Hepatocyte (in vitro differentiated cells): ENCODE measurements around the gene POLR3GL. TPM values are rescaled to one million over a fixed set of nuclear protein-coding genes. Genes with fewer than 3 reads are reported as not detected.

ENCODE experiments used
- DNase-seq: peaks from one replicate; pipeline ENCODE4 v3.0.0-alpha.2; 2016; ENCODE audit warnings: low spot score
- H2AFZ ChIP-seq: fragments of 200-600 bp; sonication (generic); 2 replicates; pipeline ENCODE4 v1.6.0; 2016; ENCODE audit warnings: antibody characterized with exemption, mild to moderate bottlenecking
- H3K27ac ChIP-seq: fragments of 200-600 bp; sonication (generic); 2 replicates; pipeline ENCODE4 v1.5.1; 2016; ENCODE audit warnings: mild to moderate bottlenecking
- H3K27me3 ChIP-seq: fragments of 200-600 bp; sonication (generic); 2 replicates; pipeline ENCODE4 v1.6.1; 2016
- H3K36me3 ChIP-seq: fragments of 200-600 bp; sonication (generic); replicated peaks from 2 replicates; pipeline ENCODE4 v1.5.1; 2016; ENCODE audit warnings: low read depth; ENCODE audit not compliant: insufficient read depth
- H3K4me1 ChIP-seq: fragments of 200-600 bp; sonication (generic); 2 replicates; pipeline ENCODE4 v1.5.1; 2016; ENCODE audit warnings: mild to moderate bottlenecking, moderate library complexity; ENCODE audit not compliant: insufficient read depth
- H3K4me2 ChIP-seq: fragments of 200-600 bp; sonication (generic); 2 replicates; pipeline ENCODE4 v1.6.0; 2016
- H3K4me3 ChIP-seq: fragments of 200-600 bp; sonication (generic); 2 replicates; pipeline ENCODE4 v1.5.1; 2016; ENCODE audit warnings: mild to moderate bottlenecking
- H3K79me2 ChIP-seq: fragments of 200-600 bp; sonication (generic); 2 replicates; pipeline ENCODE4 v1.6.0; 2017; ENCODE audit warnings: mild to moderate bottlenecking
- H3K9me2 ChIP-seq: fragments of 200-600 bp; sonication (generic); replicated peaks from 2 replicates; pipeline ENCODE4 v1.6.0; 2017; ENCODE audit warnings: mild to moderate bottlenecking; ENCODE audit not compliant: insufficient read depth
- H3K9me3 ChIP-seq: fragments of 200-600 bp; sonication (generic); 2 replicates; pipeline ENCODE4 v1.5.1; 2016; ENCODE audit warnings: low read depth, mild to moderate bottlenecking
- H4K20me1 ChIP-seq: fragments of 200-600 bp; sonication (generic); 2 replicates; pipeline ENCODE4 v1.6.0; 2016; ENCODE audit warnings: mild to moderate bottlenecking; ENCODE audit not compliant: insufficient read depth, poor library complexity, severe bottlenecking
- CTCF ChIP-seq: fragments of 200-600 bp; sonication (generic); IDR thresholded peaks from 2 replicates; pipeline ENCODE4 v1.5.1; 2016; ENCODE audit warnings: antibody characterized with exemption, mild to moderate bottlenecking; ENCODE audit not compliant: poor library complexity
- EZH2 ChIP-seq: fragments of 200-600 bp; sonication (generic); IDR thresholded peaks from 2 replicates; pipeline ENCODE4 v1.6.1; 2016; ENCODE audit warnings: antibody characterized with exemption, mild to moderate bottlenecking, borderline replicate concordance
- EZH2phosphoT487 ChIP-seq: fragments of 200-600 bp; sonication (generic); IDR thresholded peaks from one replicate; pipeline ENCODE4 v1.6.1; 2018; ENCODE audit warnings: antibody characterized with exemption, mild to moderate bottlenecking, low read depth, moderate library complexity; ENCODE audit not compliant: unreplicated experiment, severe bottlenecking
- WGBS: methylation state at CpG from one replicate; pipeline ENCODE4 v1.1.6; 2016; ENCODE audit warnings: low lambda C conversion rate; ENCODE audit errors: missing lambda C conversion rate; 5-methylcytosine and 5-hydroxymethylcytosine counted together
- polyA plus RNA-seq: library from polyadenylated mRNA; unstranded; fragments of >200 nt; fragmentation: Nextera tagmentation; extraction: Ambion mirVana; gene quantifications from 2 replicates; pipeline ENCODE4 v1.2.1, GENCODE V29; 2016
- total RNA-seq: library from RNA; depleted of rRNA; stranded (reverse); fragments of >200 nt; gene quantifications from 2 replicates; pipeline ENCODE4 v1.2.3, GENCODE V29; 2014

Gene POLR3GL
- total and polyA plus RNA-seq, 2 experiments from 2014 or later, result 10.5 to 27.3 TPM

- peaks cover 6% of the 10 kb centered on the region for H3K36me3 ChIP-seq
- H2AFZ ChIP-seq, result peak overlapping the region; percentile 34
- H3K27me3 ChIP-seq, result no peaks in the 10 kb centered on the region
- 39% methylated on average over 12 of the region's 12 CpGs for WGBS
- no peaks in the 10 kb centered on the region for H3K9me3 ChIP-seq
- H3K4me3 ChIP-seq, result peak overlapping the region; percentile 17
- peaks cover 21% of the 10 kb centered on the region for H3K4me1 ChIP-seq
- no peak for DNase-seq
- no peak for TF ChIP-seq CTCF
- no peak for TF ChIP-seq EZH2phosphoT487
- no peak for TF ChIP-seq EZH2
- H3K27ac ChIP-seq, result peak overlapping the region; percentile 87
- H4K20me1 ChIP-seq, result peaks cover 36% of the 10 kb centered on the region
- peaks cover 41% of the 10 kb centered on the region for H3K79me2 ChIP-seq
- H3K9me2 ChIP-seq, result no peaks in the 10 kb centered on the region
- H3K4me2 ChIP-seq, result peak overlapping the region; percentile 75
Measured at GRCh38 chr1:145997016-145997717, 32.7 kb downstream of the POLR3GL start.

GRCh38 chr1:145997718-145998023 is 33.2 kb downstream of the POLR3GL start:
- Histone ChIP-seq H3K79me2 (peaks cover 41% of the 10 kb centered on the region), H3K27ac (peak overlapping the region; percentile 87), H4K20me1 (peaks cover 34% of the 10 kb centered on the region), H3K4me2 (peak overlapping the region; percentile 75), H3K9me3 (no peaks in the 10 kb centered on the region), H2AFZ (no peak overlapping the region), H3K4me1 (peaks cover 17% of the 10 kb centered on the region), H3K27me3 (no peaks in the 10 kb centered on the region), H3K4me3 (peak overlapping the region; percentile 6), H3K9me2 (no peaks in the 10 kb centered on the region), H3K36me3 (peaks cover 6% of the 10 kb centered on the region)
- WGBS, result 59% methylated on average over 3 of the region's 3 CpGs
- TF ChIP-seq EZH2phosphoT487 (no peak), CTCF (no peak)
- no peak for DNase-seq

GRCh38 chr1:145999321-146000024 is 35.0 kb downstream of the POLR3GL start:
- Histone ChIP-seq H3K27me3 (no peaks in the 10 kb centered on the region), H4K20me1 (peaks cover 16% of the 10 kb centered on the region), H3K4me3 (no peak overlapping the region), H3K4me2 (peak overlapping the region; percentile 27), H2AFZ (peak overlapping the region; percentile 51), H3K79me2 (peaks cover 23% of the 10 kb centered on the region), H3K27ac (peak overlapping the region; percentile 48), H3K9me2 (no peaks in the 10 kb centered on the region), H3K36me3 (no peaks in the 10 kb centered on the region), H3K4me1 (peaks cover 8% of the 10 kb centered on the region), H3K9me3 (no peaks in the 10 kb centered on the region)
- TF ChIP-seq EZH2 (no peak), EZH2phosphoT487 (no peak), CTCF (no peak)
- DNase-seq, result no peak
- WGBS, result 48% methylated on average over 5 of the region's 5 CpGs
